ENCODE data around the gene KDM8.
"Not testable (repeated sequence)": the region's sequence is repeated elsewhere in the genome, so short reads cannot be mapped to it uniquely, and the experiment has no call there.

Gene KDM8

DNA sequence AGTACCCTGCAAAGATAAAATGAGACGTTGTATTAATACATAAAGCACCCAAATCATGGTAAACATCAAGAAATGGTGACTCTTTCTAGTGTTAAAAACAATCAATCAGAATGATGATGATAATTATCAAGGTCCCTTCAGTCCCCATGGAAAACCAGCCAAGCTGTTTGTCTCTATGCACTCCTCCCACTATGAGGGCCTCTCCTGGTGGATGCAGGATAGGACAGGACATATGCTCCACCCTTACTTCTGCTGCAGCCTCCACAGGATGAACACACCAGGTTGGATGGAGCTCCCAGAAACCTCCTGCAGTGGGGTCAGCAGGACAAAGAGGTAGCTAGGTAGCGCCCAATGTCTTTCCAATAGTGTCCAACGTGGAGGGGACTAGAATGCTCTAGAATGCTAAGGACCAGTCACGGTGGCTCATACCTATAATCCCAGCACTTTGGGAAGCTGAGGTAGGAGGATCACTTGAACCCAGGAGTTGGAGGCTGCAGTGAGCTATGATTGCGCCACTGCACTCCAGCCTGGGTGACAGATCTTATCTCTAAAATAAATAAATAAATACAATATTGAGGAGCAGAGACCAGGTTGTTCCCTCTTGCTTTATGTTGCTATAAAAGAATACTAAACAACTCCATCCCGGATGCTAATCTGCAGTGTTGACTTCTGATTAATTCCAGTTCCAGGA, 9.9 kb upstream of the KDM8 start:
- no peak for DNase-seq

DNA sequence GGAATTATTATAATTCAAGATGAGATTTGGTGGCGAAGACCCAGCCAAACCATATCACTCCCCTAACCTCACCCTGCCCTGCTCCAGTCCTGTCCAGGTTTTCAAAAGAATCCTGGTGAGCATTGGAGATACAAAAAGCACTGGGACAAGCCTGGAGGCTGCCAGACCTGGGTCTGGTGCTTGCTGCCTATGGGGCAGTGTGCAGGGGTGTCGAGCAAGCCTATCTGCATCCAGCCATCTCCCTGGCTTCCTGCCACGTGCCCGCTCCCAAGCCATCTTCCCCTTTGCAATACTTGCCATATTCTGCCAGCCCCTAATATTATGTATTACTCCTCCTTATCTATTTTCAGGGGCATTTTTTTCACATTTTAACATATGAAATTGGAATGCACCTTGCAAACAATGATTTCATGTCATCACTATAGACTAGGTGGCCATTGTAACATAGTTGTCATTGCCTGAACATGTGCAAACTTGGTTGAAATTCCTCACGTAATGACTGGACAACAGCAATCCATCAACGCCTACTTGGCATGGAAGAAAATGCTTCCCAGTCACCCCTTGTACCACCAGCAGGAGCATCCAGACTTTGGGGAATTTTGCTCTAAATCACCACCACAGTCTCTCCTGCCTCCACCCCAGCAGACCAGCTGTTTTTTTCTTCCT, 8.1 kb upstream of the KDM8 start:
- DNase-seq: no peak

DNA sequence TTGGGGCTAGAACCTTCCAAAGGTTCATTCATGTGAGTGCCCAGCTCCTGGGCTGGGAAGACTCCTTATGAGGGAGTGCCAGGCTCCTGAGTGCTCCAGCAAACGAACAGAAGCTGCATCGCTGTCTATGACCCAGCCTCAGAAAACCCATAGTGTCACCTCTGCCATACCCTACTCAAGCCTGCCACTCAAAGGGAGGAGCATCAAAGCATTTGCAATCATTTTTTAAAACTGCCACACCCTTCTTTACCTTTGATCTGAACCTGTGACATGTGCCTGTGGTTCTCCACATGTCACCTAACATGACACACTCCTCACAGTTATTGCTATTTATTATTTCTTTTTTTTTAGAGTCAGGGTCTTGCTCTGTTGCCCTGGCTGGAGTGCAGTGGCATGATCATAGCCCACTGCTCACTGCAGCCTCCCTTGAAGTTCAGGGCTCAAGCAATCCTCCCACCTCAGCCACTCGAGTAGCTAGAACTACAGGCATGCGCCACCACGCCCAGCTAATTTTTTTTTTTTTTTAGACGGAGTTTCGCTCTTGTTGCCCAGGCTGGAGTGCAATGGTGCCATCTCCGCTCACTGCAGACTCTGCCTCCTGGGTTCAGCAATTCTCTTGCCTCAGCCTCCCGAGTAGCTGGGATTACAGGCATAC, 7.3 kb upstream of the KDM8 start:
- DNase-seq: no peak

DNA sequence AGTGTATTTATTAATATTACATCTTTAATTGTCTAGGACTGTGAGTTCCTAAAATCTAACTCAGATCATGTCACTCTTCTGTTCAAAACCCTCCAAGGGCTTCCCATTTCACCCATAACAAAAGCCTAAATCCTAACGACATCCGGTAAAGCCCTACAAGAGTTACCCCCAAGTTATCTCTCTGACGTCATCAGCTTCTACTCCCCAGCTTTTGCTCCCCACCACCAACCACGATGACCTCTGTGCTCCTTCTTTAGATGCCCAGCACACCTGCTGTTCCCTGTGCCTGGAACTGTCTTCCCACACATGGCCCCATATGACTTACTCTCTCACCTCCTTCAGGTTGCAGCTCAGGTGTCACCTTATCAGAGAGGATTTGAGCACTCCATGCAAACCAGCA, 6.3 kb upstream of the KDM8 start:
- no peak for DNase-seq

DNA sequence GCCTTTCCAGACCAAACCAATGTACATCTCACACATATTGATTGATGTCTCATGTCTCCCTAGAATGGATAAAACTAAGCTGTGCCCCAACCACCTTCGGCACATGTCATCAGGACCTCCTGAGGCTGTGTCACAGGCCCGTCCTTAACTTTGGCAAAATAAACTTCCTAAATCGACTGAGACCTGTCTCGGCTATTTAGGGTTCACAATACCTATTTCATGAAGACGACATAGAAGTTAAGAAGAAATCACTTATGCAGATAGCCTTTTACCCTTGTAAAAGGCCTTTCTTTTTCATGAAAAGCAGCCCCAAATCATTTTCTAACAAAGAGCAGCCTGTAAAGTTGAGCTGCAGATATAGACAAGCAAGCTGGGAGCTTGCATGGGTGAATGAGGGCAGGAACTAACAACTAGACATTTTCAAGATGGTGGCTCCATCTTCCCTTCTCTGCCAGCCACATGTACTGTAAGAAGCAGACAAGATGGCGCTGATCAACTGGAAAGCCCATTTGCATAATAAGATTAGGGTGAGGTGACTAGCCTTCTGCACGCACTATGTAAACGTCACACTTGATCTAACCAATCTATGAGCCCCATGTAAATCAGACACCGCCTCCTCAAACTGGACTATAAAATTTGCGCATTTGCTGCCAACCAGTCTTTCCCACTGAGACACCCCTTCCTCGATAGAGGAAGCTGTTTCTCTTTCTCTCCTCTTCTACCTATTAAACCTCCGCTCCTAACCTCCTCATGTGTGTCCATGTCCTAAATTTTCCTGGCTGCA, 4.7 kb upstream of the KDM8 start:
- no peak for DNase-seq

DNA sequence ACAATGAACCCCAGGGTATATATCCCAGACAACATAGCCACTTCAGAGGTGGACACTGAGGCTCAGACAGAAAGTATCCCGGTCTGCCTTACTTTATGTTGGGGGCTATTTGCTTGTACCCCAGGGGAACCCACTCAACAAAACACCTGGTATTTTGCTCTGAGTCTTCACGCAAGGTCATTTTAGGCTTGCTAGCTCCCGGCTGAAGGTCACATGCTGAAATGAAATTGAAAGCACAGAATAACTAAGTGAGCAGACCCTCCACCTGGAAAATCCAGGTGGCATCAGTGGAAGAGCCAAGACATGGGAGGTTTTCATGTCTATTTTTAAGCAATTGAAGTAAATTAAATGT, 4.1 kb upstream of the KDM8 start:
- DNase-seq: no peak

DNA sequence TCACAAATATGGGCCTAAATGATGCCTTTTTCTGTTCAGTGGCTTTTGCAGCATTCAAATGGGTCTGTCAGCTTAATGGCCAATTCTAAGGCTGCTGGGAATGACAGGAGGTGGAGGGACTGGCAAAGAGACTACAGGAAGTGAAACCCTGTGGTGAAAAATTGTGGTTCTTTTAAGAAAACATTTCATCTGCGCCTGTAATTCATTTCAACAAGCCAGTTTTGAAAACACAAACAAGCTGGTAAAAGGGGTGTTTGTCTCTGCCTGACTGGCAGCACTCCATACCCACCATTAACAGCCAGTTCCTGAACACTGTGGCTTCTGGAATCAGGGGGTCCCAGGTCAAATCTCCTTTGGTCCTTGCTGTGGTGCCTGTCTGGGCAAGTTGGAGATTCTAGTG, 3.6 kb upstream of the KDM8 start:
- peak; percentile 67 for DNase-seq

DNA sequence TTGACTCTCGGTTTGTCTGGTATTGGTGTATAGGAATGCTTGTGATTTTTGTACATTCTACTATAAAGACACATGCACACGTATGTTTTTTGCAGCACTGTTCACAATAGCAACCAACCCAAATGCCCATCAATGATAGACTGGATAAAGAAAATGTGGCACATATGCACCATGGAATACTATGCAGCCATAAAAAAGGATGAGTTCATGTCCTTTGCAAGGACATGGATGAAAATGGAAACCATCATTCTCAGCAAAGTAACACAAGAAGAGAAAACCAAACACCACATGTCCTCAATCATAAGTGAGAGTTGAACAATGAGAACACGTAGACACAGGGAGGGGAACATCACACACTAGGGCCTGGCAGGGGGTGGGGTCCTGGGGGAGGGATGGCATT, 2.4 kb upstream of the KDM8 start:
- DNase-seq: not testable (repeated sequence)

DNA sequence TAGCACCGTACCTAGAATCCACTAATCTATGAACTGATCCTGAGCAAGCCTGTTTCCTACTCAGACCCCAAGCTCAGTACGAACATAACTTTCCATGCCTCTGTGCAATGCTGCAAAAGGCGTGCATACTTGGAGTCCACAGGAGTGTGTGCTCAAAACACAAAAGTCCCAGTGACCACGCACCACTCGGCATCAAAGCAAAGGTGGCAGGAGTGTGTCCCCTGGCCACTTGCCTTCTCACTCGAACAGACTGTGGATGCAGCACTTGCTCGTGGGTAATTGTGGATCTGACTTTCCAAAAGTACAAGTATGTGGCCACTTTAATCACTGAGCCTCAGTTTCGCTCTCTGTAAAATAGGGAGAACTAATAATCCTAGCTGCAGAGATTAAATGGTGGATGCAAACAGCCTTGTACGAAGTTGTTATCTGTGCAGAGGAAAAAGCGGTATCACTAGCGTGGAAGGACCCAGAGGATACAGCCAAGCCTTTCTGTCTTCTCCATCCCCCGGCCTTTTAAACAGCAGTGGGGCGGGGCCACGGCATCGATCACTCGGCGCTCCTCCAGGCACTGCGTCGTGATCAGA, 311 bp upstream of the KDM8 start:
- no peak for DNase-seq

DNA sequence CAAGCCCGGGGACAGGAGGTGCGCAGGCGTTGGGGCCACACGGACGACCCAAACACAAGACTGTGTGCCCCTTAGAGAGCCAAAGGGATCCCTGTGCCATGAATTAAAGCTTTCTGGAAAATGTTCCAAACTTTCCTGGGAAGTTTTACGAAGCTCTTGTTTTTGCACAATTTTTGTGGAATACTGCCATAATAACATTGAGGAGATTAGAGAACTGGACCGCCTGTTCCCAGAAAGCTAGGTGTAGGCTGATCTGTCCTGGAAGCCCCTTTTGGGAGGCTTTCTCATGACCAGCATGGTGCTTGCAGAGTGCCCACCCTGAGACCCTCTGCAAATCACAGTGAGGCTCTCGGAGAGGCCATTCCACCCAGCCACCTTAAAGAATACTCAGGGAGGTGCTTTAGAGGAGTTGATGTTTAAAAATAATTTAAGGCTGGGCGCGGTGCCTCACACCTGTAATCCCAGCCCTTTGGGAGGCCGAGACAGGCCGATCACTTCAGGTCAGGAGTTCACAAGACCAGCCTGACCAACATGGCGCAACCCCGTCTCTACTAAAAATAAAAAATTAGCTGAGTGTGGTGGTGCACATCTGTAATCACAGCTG, 1.1 kb downstream of the KDM8 start:
- no peak for DNase-seq

DNA sequence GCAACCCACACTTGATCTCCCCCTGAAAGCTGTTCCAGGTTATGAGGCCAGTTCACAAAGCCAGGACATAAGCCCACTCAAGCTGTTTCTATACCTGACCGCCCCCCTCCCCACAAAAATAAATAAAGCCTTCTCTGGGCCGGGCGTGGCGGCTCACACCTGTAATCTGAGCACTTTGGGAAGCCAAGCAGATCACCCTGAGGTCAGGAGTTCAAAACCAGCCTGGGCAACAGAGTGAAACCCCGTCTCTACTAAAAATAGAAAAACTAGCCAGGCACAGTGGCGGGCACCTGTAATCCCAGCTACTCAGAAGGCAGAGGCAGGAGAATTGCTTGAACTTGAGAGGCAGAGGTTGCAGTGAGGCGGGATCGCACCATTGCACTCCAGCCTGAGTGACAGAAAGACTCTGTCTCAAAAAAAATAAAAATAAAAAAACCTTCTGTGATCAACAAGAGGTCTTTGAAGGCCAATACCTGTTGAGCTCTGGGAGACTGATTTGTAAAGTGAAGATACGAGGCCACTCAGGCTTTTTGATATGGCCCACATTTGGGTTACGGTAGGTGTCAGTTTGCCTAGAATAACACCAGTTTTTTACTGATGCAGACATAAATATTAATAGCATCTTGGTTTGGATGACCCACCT, 2.2 kb downstream of the KDM8 start:
- DNase-seq: no peak

DNA sequence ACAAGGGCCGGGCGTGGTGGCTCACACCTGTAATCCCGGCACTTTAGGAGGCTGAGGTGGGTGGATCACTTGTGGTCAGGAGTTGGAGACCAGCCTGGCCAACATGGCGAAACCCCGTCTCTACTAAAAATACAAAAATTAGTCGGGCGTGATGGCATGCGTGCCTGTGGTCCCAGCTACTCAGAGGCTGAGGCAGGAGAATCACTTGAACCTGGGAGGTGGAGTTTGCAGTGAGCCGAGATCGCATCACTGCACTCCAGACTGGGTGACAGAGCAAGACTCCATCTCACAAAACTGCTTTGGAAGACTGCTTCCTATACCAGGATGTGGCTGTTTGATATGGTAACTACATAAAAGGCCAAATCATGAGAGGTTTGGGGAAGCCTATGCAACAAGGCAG, 3.8 kb downstream of the KDM8 start:
- not testable (repeated sequence) for DNase-seq

DNA sequence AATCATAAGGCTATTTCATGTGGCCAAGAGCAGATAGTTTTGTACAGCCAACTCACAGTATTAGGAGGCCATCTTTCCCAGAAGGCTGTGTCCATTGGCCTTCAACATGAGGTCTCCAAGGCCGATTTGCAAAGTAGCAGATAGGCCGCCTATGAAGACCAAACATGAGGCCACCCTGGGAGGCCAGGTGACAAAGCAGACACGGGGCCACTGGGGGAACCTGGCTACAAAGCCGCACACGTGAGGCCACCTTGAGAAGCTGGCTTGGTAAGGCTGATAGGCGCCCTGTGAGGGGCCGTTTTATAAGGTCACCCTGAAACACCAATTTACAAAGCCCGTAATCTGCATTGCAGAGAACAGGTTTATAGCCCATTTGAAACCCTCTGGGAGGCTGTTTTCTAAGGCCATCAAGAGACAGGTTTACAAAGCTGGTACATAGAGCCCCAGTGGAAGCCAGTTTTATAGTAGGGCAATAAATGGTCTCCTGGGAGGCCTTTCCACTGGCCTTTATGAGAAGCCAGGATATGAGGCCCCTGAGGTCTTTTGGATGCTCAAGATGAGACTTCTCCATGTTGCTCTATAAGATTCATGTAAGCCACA, 4.9 kb downstream of the KDM8 start:
- no peak for DNase-seq

DNA sequence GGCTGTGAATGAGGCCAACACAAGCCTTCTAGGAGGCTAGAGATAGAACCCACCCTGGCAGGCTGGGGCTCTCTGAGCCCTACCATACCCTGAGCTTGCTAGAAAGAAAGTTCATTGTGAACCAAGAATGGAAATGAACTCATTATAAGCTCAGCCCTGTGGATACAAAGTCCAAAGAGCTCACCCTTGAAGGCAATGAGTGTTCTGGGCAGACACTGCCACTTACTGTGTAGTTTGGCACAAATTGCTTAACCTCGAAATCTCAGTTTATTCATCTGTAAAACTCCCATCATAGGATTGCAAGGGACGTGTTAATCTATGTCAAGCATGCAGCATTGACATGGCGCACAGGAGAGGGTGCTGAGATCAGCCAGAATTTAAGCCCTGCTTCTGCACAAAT, 5.5 kb downstream of the KDM8 start:
- DNase-seq: no peak

DNA sequence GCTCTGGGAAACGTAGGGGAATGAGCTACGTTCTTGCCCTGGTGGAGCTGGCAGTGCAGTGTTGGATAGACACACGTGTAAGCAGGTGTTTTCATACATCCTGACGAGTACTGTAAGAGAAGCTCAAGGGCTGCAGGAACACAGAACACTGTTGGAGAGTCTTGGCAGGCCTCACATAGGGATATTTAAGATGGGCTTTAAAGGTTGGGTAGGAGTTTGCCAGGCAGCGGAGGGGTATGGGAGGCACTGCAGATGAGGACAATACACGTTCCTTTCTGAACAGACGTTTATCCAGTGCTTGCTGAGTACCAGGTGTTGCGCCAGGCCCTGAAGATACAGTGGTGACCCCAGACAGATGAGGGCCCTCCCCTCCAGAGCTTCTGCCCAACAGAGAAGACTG, 6.3 kb downstream of the KDM8 start:
- DNase-seq: no peak

DNA sequence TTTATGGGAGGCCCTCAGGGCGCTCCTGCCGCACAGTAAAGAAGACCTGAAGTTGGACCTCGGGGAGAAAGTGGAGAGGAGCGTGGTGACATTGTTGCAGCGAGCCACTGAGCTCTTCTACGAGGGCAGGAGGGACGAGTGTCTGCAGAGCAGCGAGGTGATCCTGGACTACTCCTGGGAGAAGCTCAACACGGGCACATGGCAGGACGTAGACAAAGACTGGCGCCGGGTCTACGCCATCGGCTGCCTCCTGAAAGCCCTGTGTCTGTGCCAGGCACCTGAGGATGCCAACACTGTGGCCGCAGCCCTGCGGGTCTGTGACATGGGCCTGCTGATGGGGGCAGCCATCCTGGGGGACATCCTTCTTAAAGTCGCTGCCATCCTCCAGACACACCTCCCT, 6.8 kb downstream of the KDM8 start:
- no peak for DNase-seq

DNA sequence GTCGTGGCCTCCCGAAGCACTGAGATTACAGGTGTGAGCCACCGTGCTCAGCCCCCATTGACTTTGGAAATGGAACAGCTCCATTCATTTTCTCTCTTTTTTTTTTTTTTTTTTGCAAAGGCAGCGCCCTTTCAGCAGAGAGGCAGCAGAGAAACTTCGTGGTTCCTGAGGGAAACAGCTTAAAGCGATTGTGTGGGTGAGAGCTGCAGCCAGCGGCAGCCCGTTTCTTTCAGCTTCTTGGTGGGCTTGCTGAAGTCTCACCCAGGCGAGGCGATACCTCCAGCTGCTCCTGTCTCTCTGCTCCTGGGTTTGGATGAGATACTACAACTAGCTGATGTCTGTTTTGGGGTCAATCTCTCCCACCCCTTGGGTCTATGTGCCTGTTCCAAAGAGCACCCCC, 7.7 kb downstream of the KDM8 start:
- DNase-seq: no peak

DNA sequence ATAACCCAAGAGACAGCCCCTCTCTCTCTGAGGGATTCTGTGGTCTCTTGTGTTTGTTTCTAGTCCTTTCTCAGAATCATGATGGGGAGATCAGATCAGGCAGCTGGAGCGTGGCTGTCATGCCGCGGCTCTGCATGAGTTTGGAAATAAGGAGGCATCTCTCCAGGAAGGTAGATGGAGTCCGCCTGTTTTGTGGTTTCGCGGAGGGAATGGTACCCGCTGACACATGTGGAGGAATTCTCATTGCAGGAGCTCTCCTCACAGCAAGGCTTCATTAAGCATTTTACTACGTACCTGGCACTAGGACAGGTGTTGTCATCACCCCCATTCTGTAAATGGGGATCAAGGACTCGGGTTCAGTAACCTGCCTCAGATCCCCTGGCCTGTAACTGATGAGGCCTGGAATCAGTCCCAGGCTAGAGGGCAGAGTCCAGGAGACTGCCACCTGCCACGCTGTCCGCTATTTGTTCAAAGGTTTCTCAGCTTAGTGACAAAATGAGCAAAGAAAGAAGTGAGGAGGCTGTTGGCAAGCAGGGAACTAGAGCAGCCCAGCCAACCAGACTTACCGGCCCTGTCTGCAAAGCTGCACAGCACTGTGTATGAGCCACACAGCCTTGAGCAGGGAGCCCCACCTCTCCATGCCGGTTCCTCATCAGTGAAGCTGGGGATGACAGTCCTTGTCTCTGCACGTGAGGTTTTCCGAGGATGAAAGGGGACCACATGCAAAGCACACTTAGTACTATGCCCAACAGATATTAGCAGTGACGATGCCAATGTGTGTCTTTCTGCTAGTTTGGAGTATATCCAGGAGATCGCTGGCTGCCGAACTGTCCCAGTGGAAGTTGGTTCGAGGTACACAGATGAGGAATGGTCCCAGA, 11.0 kb downstream of the KDM8 start:
- no peak for DNase-seq

DNA sequence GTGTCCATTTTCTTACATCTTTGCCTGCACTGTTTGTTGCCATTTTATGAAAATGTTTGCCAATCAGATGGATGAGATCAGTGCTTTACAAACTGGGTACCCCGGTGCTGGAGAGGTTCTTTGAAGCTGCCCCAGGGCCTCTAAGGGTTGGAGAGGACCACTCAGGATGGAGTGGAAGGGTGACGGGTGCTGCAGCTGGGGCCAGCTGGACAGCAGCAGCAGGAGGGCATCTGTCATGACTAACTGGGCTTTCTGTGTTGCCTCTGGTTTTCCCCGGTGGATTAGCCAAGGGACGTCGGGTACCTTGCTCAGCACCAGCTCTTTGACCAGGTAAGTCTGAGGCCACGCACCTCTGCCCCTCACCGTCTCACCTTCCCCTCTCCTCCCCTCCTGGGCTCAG, 12.3 kb downstream of the KDM8 start:
- DNase-seq: no peak

DNA sequence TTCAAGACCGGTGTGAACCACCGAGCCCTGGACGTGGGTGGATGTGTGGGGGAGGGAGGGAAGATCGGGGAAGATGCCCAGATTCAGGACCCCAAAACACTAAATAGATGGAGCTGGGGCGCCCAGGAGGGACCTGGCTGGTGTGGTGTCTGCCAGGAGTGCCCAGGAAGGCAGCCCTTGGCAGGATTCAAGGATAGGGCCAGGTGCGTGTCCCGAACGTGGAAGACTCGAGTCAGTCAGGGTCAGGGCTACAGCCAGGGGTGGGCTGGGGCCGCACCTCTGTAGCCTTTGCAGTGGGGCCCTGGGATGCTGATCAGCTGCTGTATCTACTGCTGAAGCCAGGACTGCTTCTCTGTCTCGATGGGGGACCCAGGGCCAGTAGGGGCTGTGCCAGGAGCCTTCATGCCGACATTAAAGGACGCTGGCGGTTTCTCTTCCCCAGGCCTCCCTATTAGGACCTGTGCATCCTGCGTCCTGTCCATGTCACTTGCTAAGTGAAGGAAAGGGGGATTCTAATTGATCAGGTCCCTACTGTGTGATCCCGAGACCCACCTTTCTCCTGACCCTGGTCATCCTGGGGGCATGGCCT, 13.1 kb downstream of the KDM8 start:
- no peak for DNase-seq

DNA sequence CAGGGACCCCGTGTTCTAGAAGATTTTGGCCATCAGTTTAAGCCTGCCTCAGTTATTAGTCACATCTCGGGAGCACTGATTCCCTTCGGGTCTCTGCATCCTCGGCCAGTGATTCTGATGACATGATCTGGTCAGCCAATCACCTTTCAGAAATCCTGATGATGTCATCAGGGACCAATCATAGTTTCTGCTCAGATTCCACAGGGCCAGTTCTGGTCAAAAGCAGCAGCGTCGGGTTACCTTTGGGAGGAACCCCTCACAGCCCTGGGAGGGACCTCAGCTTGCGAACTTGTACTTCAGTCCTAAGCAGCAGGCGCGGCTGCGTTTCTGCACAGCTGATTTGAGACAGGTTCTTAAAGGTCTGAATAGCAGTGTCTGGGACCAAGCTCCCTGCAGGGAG, 13.9 kb downstream of the KDM8 start:
- no peak for DNase-seq

All from left hindlimb (tissue), 1 donor.